ENCODE measurements around the gene MAD1L1. TPM values are rescaled to one million over a fixed set of nuclear protein-coding genes. Genes with fewer than 3 reads are reported as not detected.

The MAD1L1 gene
- total RNA-seq, 2 experiments from 2014 or later = 157 to 160 TPM

- Histone ChIP-seq H3K27me3 (ENCODE audit: control insufficient read depth in 1 of 2, insufficient read depth in 2 of 2, low read length in 2 of 2) (no peaks in the 10 kb centered on the region), H3K27ac (ENCODE audit: low read depth in 1 of 2, low read length in 2 of 2) (no peak overlapping the region), H3K4me1 (ENCODE audit: insufficient read depth, low read length) (no peaks in the 10 kb centered on the region), H3K36me3 (ENCODE audit: insufficient read depth, low read length) (peaks cover 6% of the 10 kb centered on the region), H3K9me3 (ENCODE audit: control insufficient read depth in 1 of 2, insufficient read depth in 1 of 2, low read length in 2 of 2) (no peaks in the 10 kb centered on the region), H3K4me3 (ENCODE audit: low read length) (no peak overlapping the region)
- Mint-ChIP-seq H3K9me3 (no peaks in the 10 kb centered on the region), H3K27ac (no peak overlapping the region), H3K27me3 (no peaks in the 10 kb centered on the region), H3K4me3 (no peak overlapping the region), H3K36me3 (ENCODE audit: low read depth) (no peaks in the 10 kb centered on the region), H3K4me1 (ENCODE audit: low read depth) (peaks cover 8% of the 10 kb centered on the region)
- intact Hi-C loops (cut with DNase I, micrococcal nuclease) = no loop called here
- CTCF ChIA-PET = no interaction called here
- DNase-seq (no peak), ATAC-seq (ENCODE audit: poor library complexity) (no peak)
- no peak for TF ChIP-seq CTCF (IDR thresholded peaks at IDR 0.05)
- POLR2A ChIA-PET = no interaction called here
Observed at GRCh38 chr7:2005786-2006185, 227.0 kb downstream of the MAD1L1 start.

GRCh38 chr7:2004841-2005725, 227.7 kb downstream of the MAD1L1 start:
- H3K27ac Mint-ChIP-seq = no peak overlapping the region
- Histone ChIP-seq H3K27me3 (ENCODE audit: control insufficient read depth in 1 of 2, insufficient read depth in 2 of 2, low read length in 2 of 2) (no peaks in the 10 kb centered on the region), H3K4me1 (ENCODE audit: insufficient read depth, low read length) (no peaks in the 10 kb centered on the region), H3K9me3 (ENCODE audit: control insufficient read depth in 1 of 2, insufficient read depth in 1 of 2, low read length in 2 of 2) (no peaks in the 10 kb centered on the region), H3K36me3 (ENCODE audit: insufficient read depth, low read length) (peaks cover 6% of the 10 kb centered on the region), H3K4me3 (ENCODE audit: low read length) (no peak overlapping the region), H3K27ac (ENCODE audit: low read depth in 1 of 2, low read length in 2 of 2) (no peak overlapping the region)
- no peak for ATAC-seq (ENCODE audit: poor library complexity)
- DNase-seq = peak in 2 of 14 experiments; percentile 1 to 2
- no peaks in the 10 kb centered on the region for H3K9me3 Mint-ChIP-seq
- no peaks in the 10 kb centered on the region for H3K27me3 Mint-ChIP-seq
- ChIA-PET CTCF (no interaction called here), POLR2A (no interaction called here)
- H3K4me1 Mint-ChIP-seq (ENCODE audit: low read depth) = peaks cover 8% of the 10 kb centered on the region
- H3K36me3 Mint-ChIP-seq (ENCODE audit: low read depth) = no peaks in the 10 kb centered on the region
- H3K4me3 Mint-ChIP-seq = no peak overlapping the region
- intact Hi-C loops (cut with DNase I, micrococcal nuclease) = no loop called here
- no peak for TF ChIP-seq CTCF (IDR thresholded peaks at IDR 0.05)

GRCh38 chr7:2003931-2004812, 228.6 kb downstream of the MAD1L1 start:
- TF ChIP-seq CTCF (IDR thresholded peaks at IDR 0.05) = no peak
- H3K9me3 ChIP-seq (ENCODE audit: control insufficient read depth in 1 of 2, insufficient read depth in 1 of 2, low read length in 2 of 2) = no peaks in the 10 kb centered on the region
- H3K4me1 ChIP-seq (ENCODE audit: insufficient read depth, low read length) = no peaks in the 10 kb centered on the region
- no peaks in the 10 kb centered on the region for H3K27me3 ChIP-seq (ENCODE audit: control insufficient read depth in 1 of 2, insufficient read depth in 2 of 2, low read length in 2 of 2)
- intact Hi-C loops (cut with DNase I, micrococcal nuclease) = no loop called here
- no peak overlapping the region for H3K27ac ChIP-seq (ENCODE audit: low read depth in 1 of 2, low read length in 2 of 2)
- no peak overlapping the region for H3K4me3 ChIP-seq (ENCODE audit: low read length)
- Mint-ChIP-seq H3K27ac (no peak overlapping the region), H3K27me3 (no peaks in the 10 kb centered on the region), H3K4me1 (ENCODE audit: low read depth) (peaks cover 8% of the 10 kb centered on the region), H3K9me3 (no peaks in the 10 kb centered on the region), H3K4me3 (no peak overlapping the region), H3K36me3 (ENCODE audit: low read depth) (no peaks in the 10 kb centered on the region)
- ATAC-seq (ENCODE audit: poor library complexity) (no peak), DNase-seq (peak in 1 of 14 experiments; percentile 3)
- ChIA-PET CTCF (no interaction called here), POLR2A (no interaction called here)
- H3K36me3 ChIP-seq (ENCODE audit: insufficient read depth, low read length) = peaks cover 6% of the 10 kb centered on the region
